DND-41 (cell line): ENCODE results near the gene KRTAP2-3.

Experiments
- ATAC-seq: fragments of 200-7000 bp; cut with Tn5 transposase; 3 replicates; pipeline ENCODE4 v1.9.1; 2021; ENCODE audit warnings: low read depth; ENCODE audit not compliant: insufficient read depth
- DNase-seq: peaks from one replicate; pipeline ENCODE4 v3.0.0-alpha.2; 2020
- H2AFZ ChIP-seq: 2 replicates; pipeline ENCODE4 v1.6.0; 2012; ENCODE audit warnings: low read depth, low read length
- H3K27ac ChIP-seq: 2 replicates; pipeline ENCODE4 v1.5.1; 2012; ENCODE audit warnings: low read length, inconsistent platforms
- H3K27me3 ChIP-seq: fragments of 200-600 bp; sonication (generic); 2 replicates; pipeline ENCODE4 v1.6.0; 2012; ENCODE audit warnings: low read length, mild to moderate bottlenecking, inconsistent platforms; ENCODE audit not compliant: insufficient read depth, poor library complexity
- H3K36me3 ChIP-seq: 2 replicates; pipeline ENCODE4 v1.5.1; 2012; ENCODE audit warnings: low read length, inconsistent platforms; ENCODE audit not compliant: insufficient read depth
- H3K4me1 ChIP-seq: 2 replicates; pipeline ENCODE4 v1.5.1; 2012; ENCODE audit warnings: mild to moderate bottlenecking, low read length; ENCODE audit not compliant: insufficient read depth
- H3K4me2 ChIP-seq: 2 replicates; pipeline ENCODE4 v1.6.0; 2012; ENCODE audit warnings: mild to moderate bottlenecking, moderate library complexity, low read length, inconsistent platforms; ENCODE audit not compliant: insufficient read depth
- H3K4me3 ChIP-seq, 2 experiments: fragments of 200-600 bp in 1 of 2; shearing (Covaris generic) in 1 of 2; 2 replicates each; pipeline ENCODE4 v1.5.1; 2012 to 2016; ENCODE audit warnings: inconsistent platforms in 2 of 2, low read length in 2 of 2, mild to moderate bottlenecking in 2 of 2, low read depth in 1 of 2, moderate library complexity in 1 of 2
- H3K79me2 ChIP-seq: 2 replicates; pipeline ENCODE4 v1.6.0; 2012; ENCODE audit warnings: low read length, inconsistent platforms; ENCODE audit not compliant: insufficient read depth
- H3K9ac ChIP-seq: 2 replicates; pipeline ENCODE4 v1.6.0; 2012; ENCODE audit warnings: low read depth, mild to moderate bottlenecking, inconsistent platforms, low read length, moderate library complexity
- H3K9me3 ChIP-seq: 2 replicates; pipeline ENCODE4 v1.5.1; 2012; ENCODE audit warnings: low read length, moderate library complexity, mild to moderate bottlenecking, inconsistent platforms; ENCODE audit not compliant: insufficient read depth, severe bottlenecking
- H4K20me1 ChIP-seq: 2 replicates; pipeline ENCODE4 v1.6.0; 2012; ENCODE audit warnings: low read length; ENCODE audit not compliant: insufficient read depth
- CTCF ChIP-seq: IDR thresholded peaks from 2 replicates; pipeline ENCODE4 v1.5.1; 2012; ENCODE audit warnings: borderline replicate concordance, low read length, moderate library complexity, mild to moderate bottlenecking; ENCODE audit not compliant: poor library complexity, severe bottlenecking; ENCODE audit errors: extremely low read depth
- EZH2 ChIP-seq: IDR thresholded peaks from 3 replicates; pipeline ENCODE4 v1.6.1; 2012; ENCODE audit warnings: borderline replicate concordance, low read depth, mild to moderate bottlenecking, moderate library complexity, low read length, inconsistent platforms; ENCODE audit not compliant: severe bottlenecking

The KRTAP2-3 gene

GRCh38 chr17:41012326-41013120 lies 47.4 kb downstream of the KRTAP2-3 start:
- no peaks in the 10 kb centered on the region for H3K79me2 ChIP-seq
- H3K4me3 ChIP-seq: no peak overlapping the region
- H3K36me3 ChIP-seq: no peaks in the 10 kb centered on the region
- TF ChIP-seq CTCF (no peak), EZH2 (no peak)
- peaks cover 20% of the 10 kb centered on the region for H3K27me3 ChIP-seq
- ATAC-seq (no peak), DNase-seq (no peak)
- no peak overlapping the region for H3K4me2 ChIP-seq
- H3K4me1 ChIP-seq: no peaks in the 10 kb centered on the region
- H3K9ac ChIP-seq: no peak overlapping the region
- H4K20me1 ChIP-seq: no peaks in the 10 kb centered on the region
- H3K9me3 ChIP-seq: no peaks in the 10 kb centered on the region
- no peak overlapping the region for H2AFZ ChIP-seq
- H3K27ac ChIP-seq: no peak overlapping the region

- Histone ChIP-seq H3K27me3 (peaks cover 24% of the 10 kb centered on the region), H3K9me3 (no peaks in the 10 kb centered on the region), H3K36me3 (no peaks in the 10 kb centered on the region), H3K4me2 (no peak overlapping the region), H3K4me3 (no peak overlapping the region), H4K20me1 (no peaks in the 10 kb centered on the region), H3K9ac (no peak overlapping the region), H2AFZ (no peak overlapping the region), H3K79me2 (no peaks in the 10 kb centered on the region), H3K4me1 (no peaks in the 10 kb centered on the region), H3K27ac (no peak overlapping the region)
- TF ChIP-seq EZH2 (no peak), CTCF (no peak)
- no peak for DNase-seq
- no peak for ATAC-seq
Observed at GRCh38 chr17:41010441-41010840, 49.5 kb downstream of the KRTAP2-3 start.

- H3K4me1 ChIP-seq: no peaks in the 10 kb centered on the region
- H3K27ac ChIP-seq: no peak overlapping the region
Observed at GRCh38 chr17:41009936-41010335, 50.0 kb downstream of the KRTAP2-3 start.

More at GRCh38 chr17:41009936-41010335, 50.0 kb downstream of the KRTAP2-3 start:
- Histone ChIP-seq H3K79me2 (no peaks in the 10 kb centered on the region), H3K27me3 (peaks cover 24% of the 10 kb centered on the region), H3K9ac (no peak overlapping the region), H3K4me3 (no peak overlapping the region), H3K36me3 (no peaks in the 10 kb centered on the region), H4K20me1 (no peaks in the 10 kb centered on the region), H3K4me2 (no peak overlapping the region), H2AFZ (no peak overlapping the region), H3K9me3 (no peaks in the 10 kb centered on the region)
- ATAC-seq (no peak), DNase-seq (no peak)
- TF ChIP-seq EZH2 (no peak), CTCF (no peak)
